CMK (cell line): ENCODE data around the gene TUT4.
A peak's percentile ranks its signal among the peaks of the same experiment; 100 is the strongest.
"Not testable (repeated sequence)": the region's sequence is repeated elsewhere in the genome, so short reads cannot be mapped to it uniquely, and the experiment has no call there.

Source experiments
- DNase-seq: peaks from one replicate; pipeline ENCODE4 v3.0.0-alpha.2; 2010; ENCODE audit warnings: low read depth

TUT4 gene, protein sequence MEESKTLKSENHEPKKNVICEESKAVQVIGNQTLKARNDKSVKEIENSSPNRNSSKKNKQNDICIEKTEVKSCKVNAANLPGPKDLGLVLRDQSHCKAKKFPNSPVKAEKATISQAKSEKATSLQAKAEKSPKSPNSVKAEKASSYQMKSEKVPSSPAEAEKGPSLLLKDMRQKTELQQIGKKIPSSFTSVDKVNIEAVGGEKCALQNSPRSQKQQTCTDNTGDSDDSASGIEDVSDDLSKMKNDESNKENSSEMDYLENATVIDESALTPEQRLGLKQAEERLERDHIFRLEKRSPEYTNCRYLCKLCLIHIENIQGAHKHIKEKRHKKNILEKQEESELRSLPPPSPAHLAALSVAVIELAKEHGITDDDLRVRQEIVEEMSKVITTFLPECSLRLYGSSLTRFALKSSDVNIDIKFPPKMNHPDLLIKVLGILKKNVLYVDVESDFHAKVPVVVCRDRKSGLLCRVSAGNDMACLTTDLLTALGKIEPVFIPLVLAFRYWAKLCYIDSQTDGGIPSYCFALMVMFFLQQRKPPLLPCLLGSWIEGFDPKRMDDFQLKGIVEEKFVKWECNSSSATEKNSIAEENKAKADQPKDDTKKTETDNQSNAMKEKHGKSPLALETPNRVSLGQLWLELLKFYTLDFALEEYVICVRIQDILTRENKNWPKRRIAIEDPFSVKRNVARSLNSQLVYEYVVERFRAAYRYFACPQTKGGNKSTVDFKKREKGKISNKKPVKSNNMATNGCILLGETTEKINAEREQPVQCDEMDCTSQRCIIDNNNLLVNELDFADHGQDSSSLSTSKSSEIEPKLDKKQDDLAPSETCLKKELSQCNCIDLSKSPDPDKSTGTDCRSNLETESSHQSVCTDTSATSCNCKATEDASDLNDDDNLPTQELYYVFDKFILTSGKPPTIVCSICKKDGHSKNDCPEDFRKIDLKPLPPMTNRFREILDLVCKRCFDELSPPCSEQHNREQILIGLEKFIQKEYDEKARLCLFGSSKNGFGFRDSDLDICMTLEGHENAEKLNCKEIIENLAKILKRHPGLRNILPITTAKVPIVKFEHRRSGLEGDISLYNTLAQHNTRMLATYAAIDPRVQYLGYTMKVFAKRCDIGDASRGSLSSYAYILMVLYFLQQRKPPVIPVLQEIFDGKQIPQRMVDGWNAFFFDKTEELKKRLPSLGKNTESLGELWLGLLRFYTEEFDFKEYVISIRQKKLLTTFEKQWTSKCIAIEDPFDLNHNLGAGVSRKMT (N-terminal part only)

DNA sequence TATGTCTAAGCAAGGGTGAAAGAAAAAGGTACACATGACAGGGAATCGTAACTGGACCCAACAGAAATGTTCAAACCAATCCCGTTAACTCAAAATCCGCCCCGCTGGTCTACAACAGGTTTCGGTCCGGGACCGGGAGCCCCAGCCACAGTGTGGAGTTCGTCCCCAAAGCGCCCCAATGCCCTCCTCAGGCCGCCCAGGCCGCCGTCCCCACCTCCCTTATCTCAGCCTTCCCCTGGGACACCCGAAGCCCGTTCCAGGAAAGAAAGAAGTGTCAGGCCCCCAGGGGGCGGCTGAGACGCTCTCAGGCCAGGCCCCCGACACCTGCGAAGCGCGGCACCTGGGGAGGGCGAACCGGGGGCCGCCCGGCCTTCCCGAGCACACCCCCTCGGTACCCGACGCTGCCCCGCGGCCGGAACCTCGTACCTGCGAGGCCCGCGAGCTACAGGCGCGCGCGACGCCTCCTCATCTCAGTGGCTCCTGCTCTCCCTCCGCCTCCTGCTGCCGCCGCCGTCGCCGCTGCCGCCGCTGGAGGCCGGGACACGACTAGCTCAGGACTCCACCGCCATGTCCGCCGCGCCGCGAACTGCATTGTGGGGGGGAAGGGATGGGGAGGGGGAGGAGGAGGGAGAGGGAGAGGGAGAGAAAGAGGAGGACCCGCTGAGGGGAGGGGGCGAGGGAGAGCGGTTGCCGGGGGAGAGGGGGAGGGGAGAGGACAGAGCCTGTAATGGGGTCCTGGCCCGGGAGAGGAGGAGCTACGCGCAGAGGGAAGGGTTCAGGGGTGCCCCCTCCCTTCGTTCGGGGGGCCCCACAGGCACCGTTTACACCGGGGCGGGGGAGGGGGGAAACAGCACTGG, at the start of gene TUT4:
Gene TUT4, minus strand, starts transcription at position 588 of the 857 bp plus-strand sequence. CDS start 26,812 bp downstream, outside the sequence.
- peak; percentile 84 for DNase-seq

DNA sequence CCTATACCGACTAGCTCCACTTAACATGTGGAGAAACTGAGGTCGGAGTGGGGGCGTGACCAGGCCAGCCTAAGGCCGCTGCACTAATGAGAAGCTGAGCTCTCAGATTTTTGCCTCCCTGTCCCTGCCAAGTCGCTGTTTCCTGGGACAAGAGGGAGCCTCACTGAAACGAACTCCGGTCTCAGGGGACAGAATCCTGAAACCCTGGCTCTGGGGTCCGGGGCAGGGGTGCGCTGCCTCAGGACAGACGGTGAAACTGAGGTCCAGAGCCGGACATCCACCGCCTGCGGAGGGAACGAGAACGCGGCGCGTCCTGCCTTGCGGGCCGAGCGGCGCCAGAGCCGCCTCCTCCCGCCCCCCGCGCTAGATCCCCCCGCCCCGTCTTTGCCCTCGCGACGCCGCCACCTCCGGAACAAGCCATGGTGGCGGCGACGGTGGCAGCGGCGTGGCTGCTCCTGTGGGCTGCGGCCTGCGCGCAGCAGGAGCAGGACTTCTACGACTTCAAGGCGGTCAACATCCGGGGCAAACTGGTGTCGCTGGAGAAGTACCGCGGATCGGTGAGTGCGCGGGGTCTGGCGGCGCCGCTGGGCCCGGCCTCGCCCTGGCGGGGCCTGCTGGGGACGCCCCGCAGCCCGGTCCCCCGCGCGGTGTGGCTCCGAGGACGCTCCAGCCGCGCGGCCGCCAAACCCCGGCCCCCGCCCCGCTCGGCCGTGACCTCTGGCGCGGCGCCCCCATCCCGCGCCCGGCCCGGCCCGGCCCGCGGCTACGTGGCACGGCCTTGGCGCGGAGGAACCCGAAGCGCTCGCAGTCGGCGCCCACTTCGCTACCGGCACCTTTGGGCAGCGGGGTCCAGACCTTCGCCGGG, 49.3 kb upstream of the TUT4 start, which contains the start of gene GPX7:
Gene GPX7, plus strand, starts transcription at position 381 of the 865 bp plus-strand sequence. Its CDS starts 39 bp downstream, at position 420.
- no peak for DNase-seq

DNA sequence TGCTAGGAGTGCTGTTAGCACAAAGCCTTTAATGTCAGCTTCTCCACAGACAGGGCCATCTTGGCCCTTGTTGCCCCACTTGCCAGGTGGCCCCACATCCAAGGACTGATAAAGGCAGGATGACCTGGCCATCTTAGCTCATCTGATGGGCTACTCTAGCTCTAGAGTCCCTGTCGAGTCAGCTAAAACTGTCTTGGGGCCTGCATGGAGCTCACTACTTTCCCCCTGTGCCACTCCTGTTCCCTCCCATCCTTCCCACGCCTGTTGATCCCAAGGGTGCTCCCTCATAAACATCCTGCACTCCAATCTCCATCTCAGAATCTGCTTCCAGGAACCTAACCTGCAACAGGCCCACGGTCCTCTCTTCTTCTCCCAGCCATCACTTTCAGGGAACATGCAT, 48.6 kb upstream of the TUT4 start:
- DNase-seq, result no peak

DNA sequence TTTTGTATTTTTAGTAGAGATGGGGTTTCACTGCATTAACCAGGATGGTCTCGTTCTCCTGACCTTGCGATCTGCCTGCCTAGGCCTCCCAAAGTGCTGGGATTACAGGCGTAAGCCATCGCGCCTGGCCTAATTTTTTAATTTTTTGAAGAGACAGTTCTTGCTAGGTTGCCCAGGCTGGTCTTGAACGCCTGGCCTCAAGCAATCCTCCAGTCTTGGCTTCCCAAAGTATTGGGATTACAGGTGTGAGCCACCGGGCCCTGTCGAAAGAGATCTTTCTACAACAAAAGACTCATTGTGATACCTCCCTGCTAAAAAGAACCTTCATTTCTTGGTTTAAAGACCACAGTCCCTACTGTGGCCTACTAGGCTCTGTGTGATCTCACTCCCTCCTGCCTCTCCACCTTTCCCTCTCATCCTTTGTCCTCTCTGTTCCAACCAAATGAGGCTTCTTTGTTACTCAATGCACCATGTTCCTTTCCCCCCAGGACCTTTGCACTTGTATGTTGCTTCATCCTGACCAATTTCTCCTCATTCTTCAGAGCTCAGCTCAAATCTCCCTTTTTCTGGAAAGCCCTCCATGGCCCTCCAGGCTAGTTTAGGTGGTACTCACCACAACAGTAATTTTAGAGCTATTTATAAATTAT, 47.8 kb upstream of the TUT4 start:
- no peak for DNase-seq

DNA sequence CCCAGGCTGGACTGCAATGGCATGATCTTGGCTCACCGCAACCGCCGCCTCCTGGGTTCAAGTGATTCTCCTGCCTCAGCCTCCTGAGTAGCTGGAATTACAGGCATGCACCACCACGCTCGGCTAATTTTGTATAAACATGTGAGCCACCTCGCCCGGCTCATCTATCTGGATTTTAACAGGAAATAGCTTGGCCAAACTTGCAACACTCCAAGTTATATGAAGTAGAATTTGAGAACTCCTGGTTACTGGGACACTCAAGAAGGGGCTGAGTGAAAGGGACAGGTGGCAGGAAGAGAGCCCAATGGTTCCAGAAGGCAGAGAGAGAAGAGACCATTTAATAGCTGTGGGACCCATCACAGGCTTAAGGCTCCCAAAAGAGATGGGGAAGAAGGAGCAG, 46.3 kb upstream of the TUT4 start:
- no peak for DNase-seq

DNA sequence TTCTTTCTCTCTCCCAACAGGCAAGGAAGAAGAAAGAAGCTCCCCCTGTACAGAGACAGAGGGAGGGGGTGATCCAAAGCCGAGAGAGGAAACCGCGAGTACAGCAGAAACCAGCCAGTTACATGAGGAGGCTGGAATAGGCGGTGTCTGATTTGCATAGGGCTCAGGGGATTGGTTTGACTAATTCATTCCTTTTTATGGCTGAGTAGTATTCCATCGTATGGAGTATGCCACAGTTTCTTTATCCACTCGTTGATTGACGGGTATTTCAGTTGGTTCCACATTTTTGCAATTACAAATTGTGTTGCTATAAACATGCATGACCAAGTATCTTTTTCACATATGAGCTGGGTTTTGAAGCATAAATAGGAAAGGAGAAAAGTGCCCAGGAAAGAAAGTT, 45.8 kb upstream of the TUT4 start:
- DNase-seq, result no peak

DNA sequence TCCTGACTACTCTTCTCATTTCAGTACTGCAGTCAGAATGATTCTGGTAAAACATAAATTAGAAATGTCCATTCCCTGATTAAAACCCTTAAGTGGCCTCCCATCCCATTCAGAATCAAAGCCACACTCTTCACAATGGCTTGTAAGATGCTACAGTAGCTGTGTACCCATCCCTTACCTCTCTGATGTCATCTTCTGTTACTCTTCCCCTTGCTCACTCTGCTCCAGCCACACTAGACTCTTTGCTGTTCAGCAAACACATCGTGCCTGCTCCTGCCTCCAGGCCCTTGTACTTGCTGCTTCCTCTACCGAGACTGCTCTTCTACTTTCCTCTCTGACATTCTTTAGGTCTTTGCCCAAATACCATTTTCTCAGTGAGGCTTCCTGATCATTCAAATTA, 45.0 kb upstream of the TUT4 start:
- no peak for DNase-seq

DNA sequence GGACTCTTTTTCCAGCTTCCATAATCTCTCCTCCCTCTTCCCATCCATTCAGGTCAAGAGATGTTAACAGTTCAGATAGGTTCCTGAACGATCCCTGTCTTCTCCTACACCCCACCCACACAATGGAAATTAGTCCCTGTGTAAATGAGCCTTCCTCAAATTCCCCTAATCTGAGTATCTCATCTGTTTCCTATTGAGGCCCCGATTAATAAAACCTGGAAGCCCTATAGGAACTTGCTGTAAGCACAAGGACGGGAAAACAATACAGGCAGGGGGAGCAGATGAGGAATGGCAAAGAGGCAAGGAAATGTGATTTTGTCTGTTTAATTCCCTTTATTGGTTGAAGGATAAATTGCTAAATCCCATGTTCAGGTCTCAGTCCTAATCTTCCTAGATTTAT, 42.2 kb upstream of the TUT4 start:
- DNase-seq, result no peak

DNA sequence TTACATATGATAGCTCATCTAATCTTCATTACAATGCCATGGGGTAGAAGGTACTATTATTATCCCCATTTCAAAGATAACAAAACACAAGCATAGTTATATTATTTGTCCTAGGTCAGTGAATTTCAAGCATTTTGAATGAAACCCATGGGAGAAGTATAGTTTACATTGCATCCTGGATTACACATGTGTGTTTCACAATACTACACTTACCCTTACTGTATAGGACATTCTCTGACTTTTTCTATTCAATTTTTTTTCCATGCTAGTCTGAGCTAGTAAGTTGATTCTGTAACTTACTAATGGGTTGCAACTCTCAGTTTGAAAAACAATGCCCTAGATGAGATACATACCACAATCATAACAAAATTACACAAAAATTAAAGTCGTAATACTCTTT, 40.6 kb upstream of the TUT4 start:
- DNase-seq, result no peak

DNA sequence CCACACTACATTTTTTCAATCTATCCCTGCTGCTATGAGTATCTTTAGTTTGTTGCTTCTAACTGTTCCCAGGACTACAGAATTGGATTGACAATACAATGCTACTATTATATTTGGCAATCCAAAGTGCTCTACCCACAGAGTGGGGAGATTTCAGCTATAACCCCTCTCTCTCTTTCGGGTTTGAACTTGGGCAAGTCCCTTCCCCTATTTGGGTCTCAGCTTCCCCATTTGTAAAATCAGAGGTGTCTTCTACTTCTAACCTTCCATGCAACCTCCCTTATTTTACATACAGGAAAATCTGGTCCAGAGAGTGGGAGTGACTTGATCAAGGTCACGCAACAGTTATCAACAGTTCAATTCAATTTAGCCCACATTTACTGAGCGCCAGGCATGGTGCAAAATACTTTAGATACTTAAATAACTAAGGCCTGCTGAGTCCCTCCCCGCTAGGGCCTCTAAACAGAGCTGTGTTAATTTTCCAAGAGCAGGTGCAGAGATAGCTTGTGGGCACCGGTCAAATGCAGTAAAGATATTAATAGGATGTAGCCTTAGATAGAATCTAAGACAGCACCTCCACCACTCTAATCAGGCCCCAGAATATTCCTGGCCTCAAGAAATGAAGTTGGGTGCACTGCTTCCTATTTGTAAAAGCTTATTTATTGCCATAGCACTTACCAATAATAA, 39.9 kb upstream of the TUT4 start:
- DNase-seq, result no peak

DNA sequence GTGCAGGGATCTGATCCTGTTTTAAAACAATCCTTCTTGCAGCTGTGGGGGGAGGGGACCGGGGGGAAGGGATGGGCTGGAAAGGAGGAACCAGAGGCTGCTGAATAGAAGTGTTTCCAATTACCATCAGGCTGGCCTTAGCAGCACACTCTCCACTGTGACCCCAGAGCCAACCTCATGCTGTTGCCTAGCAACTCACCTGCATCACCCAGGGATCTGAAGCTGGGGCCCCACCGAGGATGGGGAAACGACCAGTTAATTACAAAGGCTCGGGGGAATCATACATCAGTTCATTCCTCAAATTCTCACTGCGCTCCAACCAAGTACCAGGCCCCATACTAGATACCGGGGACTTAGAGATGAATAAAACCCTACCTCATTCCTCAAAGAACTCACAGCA, 37.4 kb upstream of the TUT4 start:
- DNase-seq, result no peak

DNA sequence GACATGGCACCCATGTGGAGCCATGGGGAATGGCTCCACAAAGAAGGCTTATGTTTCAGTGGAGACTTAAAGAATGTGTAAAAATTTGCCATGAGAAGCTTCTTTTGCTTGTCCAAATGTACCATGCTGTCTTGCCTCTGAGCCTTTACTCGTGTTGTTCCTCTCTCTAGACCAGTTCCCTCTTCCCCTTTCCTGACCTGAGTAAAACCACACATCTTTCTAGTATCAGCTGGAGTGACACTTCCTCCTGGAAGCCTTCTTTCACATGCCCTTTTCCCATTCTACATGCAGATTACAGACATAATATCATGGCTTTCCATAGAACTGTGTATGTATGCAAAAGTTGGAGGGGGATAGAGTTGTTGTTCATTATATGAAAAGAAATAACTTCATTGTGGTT, 35.6 kb upstream of the TUT4 start:
- no peak for DNase-seq

DNA sequence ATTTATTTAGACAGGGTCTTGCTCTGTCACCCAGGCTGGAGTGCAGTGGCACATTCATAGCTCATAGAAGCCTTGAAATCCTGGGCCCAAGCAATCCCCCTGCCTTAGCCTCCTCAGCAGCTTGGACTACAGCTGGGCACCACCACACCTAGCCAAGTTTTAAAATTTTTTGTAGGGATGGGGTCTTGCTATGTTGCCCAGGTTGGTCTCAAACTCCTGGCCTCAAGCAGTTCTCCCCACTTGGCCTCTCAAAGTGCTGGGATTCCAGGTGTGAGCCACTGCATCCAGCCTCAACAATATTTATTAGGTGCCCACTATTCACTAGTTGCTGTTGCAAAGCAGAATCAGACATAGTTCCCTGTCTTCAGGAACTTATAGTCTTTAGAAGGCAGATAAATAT, 35.1 kb upstream of the TUT4 start:
- no peak for DNase-seq

DNA sequence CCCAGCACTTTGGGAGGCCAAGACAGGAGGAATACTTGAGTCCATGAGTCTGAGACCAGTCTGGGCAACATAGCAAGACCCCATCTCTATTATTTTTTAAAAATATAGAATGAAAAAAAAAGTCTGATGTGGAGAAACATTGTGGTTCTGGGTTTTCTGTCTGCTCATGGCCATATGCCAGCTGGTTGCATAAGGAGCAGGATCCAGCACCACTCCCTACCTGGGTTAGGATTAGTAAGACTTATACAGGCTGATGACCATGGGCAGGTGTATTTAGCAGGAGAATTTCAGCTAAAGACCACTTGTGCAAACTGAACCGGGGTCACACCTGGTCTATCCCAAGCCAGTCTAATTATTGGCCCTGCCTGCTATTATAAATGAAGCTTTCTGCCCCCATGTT, 32.6 kb upstream of the TUT4 start:
- no peak for DNase-seq

DNA sequence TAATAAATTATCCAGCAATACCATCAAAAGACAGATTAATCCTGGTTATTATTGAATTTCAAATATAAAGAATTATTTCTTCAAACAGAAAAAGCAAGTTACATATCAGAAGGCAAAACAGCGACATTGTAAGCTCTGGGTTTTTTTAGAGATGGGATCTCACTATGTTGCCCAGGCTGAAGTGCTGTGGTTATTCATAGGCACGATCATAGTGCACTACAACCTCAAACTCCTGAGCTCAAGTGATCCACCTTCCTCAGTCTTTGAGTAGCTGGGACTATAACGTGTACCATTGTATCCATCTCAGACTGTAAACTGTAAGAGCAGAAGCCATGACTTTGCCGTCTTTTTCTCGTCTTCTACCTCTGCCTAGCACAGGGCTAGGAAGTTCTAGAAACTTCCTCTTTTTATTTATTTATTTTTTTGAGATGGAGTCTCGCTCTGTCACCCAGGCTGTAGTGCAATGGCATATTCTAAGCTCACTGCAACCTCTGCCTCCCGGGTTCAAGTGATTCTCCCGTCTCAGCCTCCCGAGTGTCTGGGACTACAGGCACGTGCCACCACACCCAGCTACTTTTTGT, 29.3 kb upstream of the TUT4 start:
- DNase-seq, result no peak

DNA sequence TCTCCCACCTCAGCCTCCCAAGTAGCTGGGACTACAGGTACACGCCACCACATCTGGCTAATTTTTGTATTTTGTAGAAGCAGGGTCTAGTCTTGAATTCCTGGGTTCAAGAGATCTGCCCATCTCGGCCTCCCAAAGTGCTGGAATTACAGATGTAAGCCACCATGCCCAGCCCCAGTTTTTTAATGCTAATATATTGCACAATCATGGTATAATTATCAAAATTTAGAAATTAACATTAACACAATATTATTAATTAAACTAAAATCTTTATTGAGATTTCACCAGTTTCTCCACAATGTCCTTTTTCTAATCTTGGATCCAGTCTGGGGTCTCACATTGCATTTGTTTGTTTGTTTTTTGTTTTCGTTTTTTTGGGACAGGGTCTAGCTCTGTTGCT, 27.4 kb upstream of the TUT4 start:
- no peak for DNase-seq

DNA sequence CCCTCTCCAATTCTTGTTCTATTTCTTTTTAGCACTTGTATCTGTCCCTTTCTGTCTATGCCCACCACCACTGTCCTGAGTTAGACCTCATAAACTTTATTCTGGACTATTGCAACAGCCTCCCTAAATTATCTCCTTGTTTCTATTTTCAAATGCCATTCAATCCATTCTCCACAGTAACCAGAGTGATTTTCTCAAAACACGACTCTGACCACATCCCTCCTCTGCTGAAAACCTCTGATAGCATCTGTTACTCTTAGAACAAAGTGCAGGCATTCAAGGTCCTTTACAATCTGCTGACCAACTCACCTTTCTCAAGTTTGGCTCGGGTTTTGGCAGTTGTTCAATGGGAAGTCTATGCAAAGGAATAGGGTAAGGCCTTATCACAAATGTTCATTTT, 26.5 kb upstream of the TUT4 start:
- no peak for DNase-seq

DNA sequence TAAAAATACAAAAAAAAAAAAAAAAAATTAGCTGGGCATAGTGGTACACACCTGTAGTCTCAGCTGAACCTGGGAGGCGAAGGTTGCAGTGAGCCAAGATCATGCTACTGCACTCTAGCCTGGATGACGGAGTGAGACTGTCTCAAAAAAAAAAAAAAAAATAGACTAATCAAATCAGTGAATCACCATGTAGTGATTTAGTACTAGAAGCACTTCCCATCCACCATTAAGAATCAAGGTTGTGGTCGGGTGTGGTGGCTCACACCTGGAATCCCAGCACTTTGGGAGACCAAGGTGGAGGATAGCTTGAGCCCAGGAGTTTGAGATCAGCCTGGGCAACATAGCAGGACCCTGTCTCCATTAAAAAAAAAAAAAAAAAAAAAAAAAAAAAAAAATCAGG, 25.2 kb upstream of the TUT4 start:
- DNase-seq, result not testable (repeated sequence)

DNA sequence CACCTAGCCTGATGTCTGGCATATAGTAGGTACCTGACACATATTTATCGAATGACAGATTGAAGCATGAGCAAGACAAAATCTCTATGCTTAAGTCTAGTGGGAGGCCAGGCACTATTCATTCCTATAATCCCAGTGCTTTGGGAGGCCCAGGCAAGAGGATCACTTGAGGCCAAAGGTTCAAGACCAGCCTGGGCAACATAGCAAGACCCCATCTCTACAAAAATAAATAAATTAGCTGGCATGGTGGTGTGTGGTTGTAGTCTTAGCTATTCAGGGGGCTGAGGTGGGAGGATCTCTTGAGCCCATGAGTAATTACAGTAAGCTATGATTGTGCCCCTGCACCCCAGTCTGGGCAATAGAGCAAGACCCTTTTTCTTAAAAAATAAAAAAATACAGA, 23.2 kb upstream of the TUT4 start:
- DNase-seq, result no peak
